Uterus (tissue), 2 donors: ENCODE results near the gene AAK1.

Experiments used
- POLR2A ChIP-seq, 2 donors: fragments of 450-650 bp; IDR thresholded peaks; one replicate each; pipeline ENCODE4 v1.6.1; 2016; ENCODE audit warnings: antibody characterized with exemption in 2 of 2, mild to moderate bottlenecking in 1 of 2, moderate library complexity in 1 of 2
- TF ChIP-seq, protein P1 (sequence below), 4 experiments: fragments of 200-600 bp in 2 of 4; fragments of 450-650 bp in 2 of 4; sonication (generic) in 2 of 4; IDR thresholded peaks; one replicate each; pipeline ENCODE4 v1.5.1; 2016 to 2019; ENCODE audit warnings: antibody characterized with exemption in 4 of 4, mild to moderate bottlenecking in 2 of 4, moderate library complexity in 1 of 4

GRCh38 chr2:69621440-69621839 lies 22.1 kb downstream of the AAK1 start:
- TF ChIP-seq, protein P1, sequence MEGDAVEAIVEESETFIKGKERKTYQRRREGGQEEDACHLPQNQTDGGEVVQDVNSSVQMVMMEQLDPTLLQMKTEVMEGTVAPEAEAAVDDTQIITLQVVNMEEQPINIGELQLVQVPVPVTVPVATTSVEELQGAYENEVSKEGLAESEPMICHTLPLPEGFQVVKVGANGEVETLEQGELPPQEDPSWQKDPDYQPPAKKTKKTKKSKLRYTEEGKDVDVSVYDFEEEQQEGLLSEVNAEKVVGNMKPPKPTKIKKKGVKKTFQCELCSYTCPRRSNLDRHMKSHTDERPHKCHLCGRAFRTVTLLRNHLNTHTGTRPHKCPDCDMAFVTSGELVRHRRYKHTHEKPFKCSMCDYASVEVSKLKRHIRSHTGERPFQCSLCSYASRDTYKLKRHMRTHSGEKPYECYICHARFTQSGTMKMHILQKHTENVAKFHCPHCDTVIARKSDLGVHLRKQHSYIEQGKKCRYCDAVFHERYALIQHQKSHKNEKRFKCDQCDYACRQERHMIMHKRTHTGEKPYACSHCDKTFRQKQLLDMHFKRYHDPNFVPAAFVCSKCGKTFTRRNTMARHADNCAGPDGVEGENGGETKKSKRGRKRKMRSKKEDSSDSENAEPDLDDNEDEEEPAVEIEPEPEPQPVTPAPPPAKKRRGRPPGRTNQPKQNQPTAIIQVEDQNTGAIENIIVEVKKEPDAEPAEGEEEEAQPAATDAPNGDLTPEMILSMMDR (IDR thresholded peaks at IDR 0.05), result no peak
- no peak for TF ChIP-seq POLR2A (IDR thresholded peaks at IDR 0.05)
